ENCODE data around the gene KRT3. TPM values are rescaled to one million over a fixed set of nuclear protein-coding genes. Genes with fewer than 3 reads are reported as not detected.

KRT3 gene
- total RNA-seq, 1 experiment from 2014 or later, result not detected

- POLR2A ChIA-PET, result interaction anchor here (0.6 kb wide), 1 partner anchor 12 kb away, joined by 3 read pairs; the partner anchor contains the start of gene KRT76
Measured at GRCh38 chr12:52788876-52789636, 6.9 kb downstream of the KRT3 start.

More at GRCh38 chr12:52788876-52789636, 6.9 kb downstream of the KRT3 start:
- H3K27ac ChIP-seq (ENCODE audit: low read depth, low read length), result no peak overlapping the region
- no peaks in the 10 kb centered on the region for H3K36me3 ChIP-seq (ENCODE audit: control insufficient read depth in 1 of 2, insufficient read depth in 2 of 2, low read length in 2 of 2)
- no peak overlapping the region for H3K4me2 ChIP-seq (ENCODE audit: low read length)
- H2AFZ ChIP-seq (ENCODE audit: low read depth, low read length, poor library complexity, severe bottlenecking), result no peak overlapping the region
- H3K79me2 ChIP-seq (ENCODE audit: insufficient read depth, low read length), result no peaks in the 10 kb centered on the region
- no peak overlapping the region for H3K4me3 ChIP-seq (replicated peaks in 1 of 2; ENCODE audit: low read depth in 1 of 2, low read length in 2 of 2)
- no peaks in the 10 kb centered on the region for H3K9me2 ChIP-seq (ENCODE audit: insufficient read depth)
- BruUV-seq (replicated peaks), result no TSS peak
- H3K9me3 ChIP-seq (ENCODE audit: control insufficient read depth in 1 of 2, insufficient read depth in 1 of 2, low read depth in 1 of 2, low read length in 2 of 2), result no peaks in the 10 kb centered on the region
- TF ChIP-seq SP1 (IDR thresholded peaks at IDR 0.05; ENCODE audit: low read depth), result no peak
- TF ChIP-seq RAD21 (IDR thresholded peaks at IDR 0.05; ENCODE audit: low read depth), result no peak
- no peak for TF ChIP-seq SIN3A (IDR thresholded peaks at IDR 0.05; ENCODE audit: low read depth)
- TF ChIP-seq CTCF (IDR thresholded peaks at IDR 0.05 in 2 of 3, conservative IDR thresholded peaks at IDR 0.05 in 1 of 3; ENCODE audit: borderline replicate concordance in 1 of 3, insufficient read depth in 1 of 3, low read depth in 2 of 3, low read length in 2 of 3), result no peak
- TF ChIP-seq YY1 (IDR thresholded peaks at IDR 0.05; ENCODE audit: extremely low read depth, insufficient replicate concordance, low read depth, low read length), result no peak
- TF ChIP-seq CBX3 (IDR thresholded peaks at IDR 0.05; ENCODE audit: low read depth), result no peak
- TF ChIP-seq ZBTB33 (IDR thresholded peaks at IDR 0.05; ENCODE audit: extremely low read depth, insufficient replicate concordance, low read length), result no peak
- no peak for TF ChIP-seq ZNF274 (IDR thresholded peaks at IDR 0.05; ENCODE audit: low read depth, low read length)
- no peak for TF ChIP-seq EZH2 (IDR thresholded peaks at IDR 0.05)
- no peak for TF ChIP-seq ELF1 (IDR thresholded peaks at IDR 0.05; ENCODE audit: borderline replicate concordance, low read depth)
- no peak for TF ChIP-seq REST (IDR thresholded peaks at IDR 0.05; ENCODE audit: low read depth)
- no peak for TF ChIP-seq POLR2A (IDR thresholded peaks at IDR 0.05; ENCODE audit: borderline replicate concordance, extremely low read depth, insufficient read depth, insufficient read length)
- TF ChIP-seq TCF7L2 (IDR thresholded peaks at IDR 0.05; ENCODE audit: borderline replicate concordance, extremely low read depth, insufficient read depth, insufficient read length), result no peak
- TF ChIP-seq FOSL1 (IDR thresholded peaks at IDR 0.05; ENCODE audit: low read depth), result no peak
- TF ChIP-seq CEBPB (IDR thresholded peaks at IDR 0.05; ENCODE audit: low read depth), result no peak
- TF ChIP-seq SRF (IDR thresholded peaks at IDR 0.05; ENCODE audit: low read depth), result no peak
- TF ChIP-seq POLR2AphosphoS5 (IDR thresholded peaks at IDR 0.05; ENCODE audit: low read depth, low read length), result no peak
- TF ChIP-seq JUND (IDR thresholded peaks at IDR 0.05), result no peak
- ChIA-PET CTCF (no interaction called here), RAD21 (ENCODE audit: low non-redundant PET in 1 of 2, low total read pairs in 2 of 2, uncharacterized antibody in 2 of 2, unreplicated experiment in 2 of 2) (no interaction called here)
- no peak overlapping the region for H3K9ac ChIP-seq (ENCODE audit: low read length)
- DNase-seq (ENCODE audit: low read depth, low spot score), result no peak
- peaks cover 0 to under 1% of the 10 kb centered on the region in 2 experiments; a peak in 1 of 4 replicates for H3K4me1 ChIP-seq (ENCODE audit: control insufficient read depth in 1 of 2, insufficient read depth in 2 of 2, low read length in 2 of 2)
- ATAC-seq, result no peak
- H4K20me1 ChIP-seq (ENCODE audit: insufficient read depth), result no peaks in the 10 kb centered on the region
- H3K27me3 ChIP-seq (ENCODE audit: insufficient read depth, low read length), result peaks cover 5% of the 10 kb centered on the region; the same call in 1 of the 2 replicates
- intact Hi-C loops (cut with micrococcal nuclease), result no loop called here

All from HCT116 (cell line).